Sigmoid colon (tissue), 4 donors: ENCODE results near the gene CYP4F2.

ENCODE experiments used
- CTCF ChIP-seq, 4 experiments: fragments of 450-650 bp in 3 of 4; fragments of 200-600 bp in 1 of 4; IDR thresholded peaks; one replicate each; pipeline ENCODE4 v1.5.1; 2016 to 2019; ENCODE audit warnings: antibody characterized with exemption in 4 of 4, mild to moderate bottlenecking in 3 of 4, moderate library complexity in 2 of 4
- EP300 ChIP-seq, 4 donors: sonication (generic); formaldehyde crosslinking; IDR thresholded peaks; one replicate each; pipeline ENCODE4 v1.6.1; 2017; ENCODE audit warnings: antibody characterized with exemption in 4 of 4
- POLR2AphosphoS5 ChIP-seq, 4 donors: sonication (generic); formaldehyde crosslinking; IDR thresholded peaks; one replicate each; pipeline ENCODE4 v1.6.1; 2017; ENCODE audit warnings: antibody characterized with exemption in 4 of 4

GRCh38 chr19:15926484-15926883 is 28.6 kb upstream of the CYP4F2 start:
- TF ChIP-seq CTCF (IDR thresholded peaks at IDR 0.05), result no peak
- TF ChIP-seq EP300 (IDR thresholded peaks at IDR 0.05), result no peak
- TF ChIP-seq POLR2AphosphoS5 (IDR thresholded peaks at IDR 0.05), result no peak
